ENCODE measurements around the gene POLR2E. TPM values are rescaled to one million over a fixed set of nuclear protein-coding genes. Genes with fewer than 3 reads are reported as not detected.

The POLR2E gene
- total and polyA plus RNA-seq, 2 of the 8 experiments (the other 6 are each of a cell fraction or from before 2014, with no cell fraction given), result 281 to 381 TPM

DNA sequence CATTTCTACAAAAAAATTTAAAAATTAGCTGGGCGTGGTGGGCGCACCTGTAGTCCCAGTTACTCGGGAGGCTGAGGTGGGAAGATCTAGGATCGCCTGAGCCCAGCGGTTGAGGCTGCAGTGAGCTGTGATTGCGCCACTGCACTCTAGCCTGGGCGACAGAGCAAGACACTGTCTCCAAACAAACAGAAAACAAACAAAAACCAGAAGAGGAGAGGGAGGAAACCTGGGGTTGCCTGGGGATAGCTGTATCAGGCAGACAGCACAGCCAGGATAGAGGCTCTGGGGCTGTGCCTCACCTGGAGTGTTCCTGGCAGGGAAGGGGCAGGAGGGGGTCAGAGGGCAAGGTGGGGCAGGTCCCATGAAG, 2.6 kb upstream of the POLR2E start:
- CTCF ChIA-PET (ENCODE audit: partially characterized antibody), result interaction anchor here (0.8 to 1.8 kb wide), 5 partner anchors 9 to 44 kb away, joined by 3 to 6 read pairs (median 5); no protein-coding TSS in a partner anchor
- no peak overlapping the region for H4K91ac ChIP-seq (replicated peaks; ENCODE audit: insufficient read length, low read length)

More for the DNA sequence above, 2.6 kb upstream of the POLR2E start:
- H2BK20ac ChIP-seq (ENCODE audit: low read length), result 0 out of 2 replicates have a peak overlapping the region, but pooled peaks have one; percentile 72
- 88% methylated on average over 6 of the region's 7 CpGs; no CpG with 5 or more reads in 1 of the 2 experiments for WGBS, 2 experiments (ENCODE audit: extremely low coverage in 1 of 2, insufficient coverage in 1 of 2, insufficient read length in 1 of 2, insufficient replicate concordance in 2 of 2, low coverage in 1 of 2, low lambda C conversion rate in 2 of 2, missing lambda C conversion rate in 1 of 2)
- H2BK12ac ChIP-seq (ENCODE audit: low read depth, low read length), result 0 out of 2 replicates have a peak overlapping the region, but pooled peaks have one; percentile 27
- H3K79me2 ChIP-seq (ENCODE audit: control insufficient read depth in 1 of 2, insufficient read depth in 2 of 2, low read length in 2 of 2), result peaks cover 8 to 19% of the 10 kb centered on the region in 2 experiments
- DNase-seq (ENCODE audit: low read depth in 1 of 2, low spot score in 2 of 2) (no peak), FAIRE-seq (no peak)
- H2AK5ac ChIP-seq (ENCODE audit: low read depth, low read length), result no peak overlapping the region
- no peak overlapping the region for H3K18ac ChIP-seq (ENCODE audit: extremely low read depth, low read length)
- no peak overlapping the region for H3K4ac ChIP-seq (replicated peaks; ENCODE audit: insufficient read length, low read depth, low read length)
- no peak overlapping the region for H3K4me2 ChIP-seq (ENCODE audit: insufficient read depth in 1 of 2, low read depth in 2 of 2, low read length in 2 of 2)
- H4K8ac ChIP-seq (ENCODE audit: extremely low read depth, insufficient read depth, low read length), result no peak overlapping the region
- no peak overlapping the region for H3K27ac ChIP-seq (ENCODE audit: low read depth, low read length)
- H3K56ac ChIP-seq (replicated peaks; ENCODE audit: insufficient read length, low read depth, low read length), result no peak overlapping the region
- peaks cover 8 to 9% of the 10 kb centered on the region in 2 experiments for H4K20me1 ChIP-seq (replicated peaks in 1 of 2; ENCODE audit: control insufficient read depth in 1 of 2, insufficient read depth in 2 of 2, low read length in 2 of 2)
- peaks cover 0 to 6% (median 1%) of the 10 kb centered on the region in 4 experiments; a peak in 2 of 8 replicates for H3K36me3 ChIP-seq (ENCODE audit: control insufficient read depth in 2 of 4, insufficient read depth in 4 of 4, low read length in 3 of 4)
- no peak overlapping the region for H3K4me3 ChIP-seq (ENCODE audit: extremely low read depth in 1 of 4, insufficient read depth in 2 of 4, low read depth in 3 of 4, low read length in 4 of 4)
- POLR2A ChIA-PET (ENCODE audit: partially characterized antibody), result interaction anchor here (0.6 to 3.0 kb wide), 11 partner anchors 10 to 172 kb away, joined by 3 to 13 read pairs (median 4); partner anchors contain the start of gene CIRBP
- peaks cover 4 to 21% (median 9%) of the 10 kb centered on the region in 4 experiments for H3K4me1 ChIP-seq (replicated peaks in 1 of 4; ENCODE audit: control insufficient read depth in 3 of 4, insufficient read depth in 4 of 4, low read length in 3 of 4)
- no peak overlapping the region for H4K5ac ChIP-seq (ENCODE audit: insufficient read length, low read depth, low read length)
- H3K23ac ChIP-seq (ENCODE audit: insufficient read length), result no peak overlapping the region
- H3K23me2 ChIP-seq (ENCODE audit: low read depth, low read length), result peaks cover 5% of the 10 kb centered on the region
- 0 out of 7 replicates have a peak, but pooled peaks cover 0 to 2% (median 0%) of the 10 kb centered on the region in 4 experiments for H3K27me3 ChIP-seq (replicated peaks in 1 of 4; ENCODE audit: control insufficient read depth in 3 of 4, extremely low read depth in 1 of 4, insufficient read depth in 3 of 4, low read length in 3 of 4)
- no peak overlapping the region for H2AFZ ChIP-seq (ENCODE audit: low read length)
- H3K79me1 ChIP-seq (ENCODE audit: low read depth, low read length), result peaks cover 12% of the 10 kb centered on the region; the same call in 1 of the 2 replicates
- H2BK120ac ChIP-seq (replicated peaks; ENCODE audit: low read depth, low read length), result no peak overlapping the region
- 0 out of 2 replicates have a peak overlapping the region, but pooled peaks have one; percentile 24 for H2BK5ac ChIP-seq (ENCODE audit: low read depth, low read length)
- H3K9ac ChIP-seq (replicated peaks in 1 of 4; ENCODE audit: extremely low read depth in 1 of 4, low read depth in 3 of 4, low read length in 3 of 4), result peak overlapping the region in 1 of 4 experiments; percentile 10; a peak in 1 of 7 replicates
- H3K14ac ChIP-seq (ENCODE audit: insufficient read length), result no peak overlapping the region
- H2BK15ac ChIP-seq (ENCODE audit: low read length), result 0 out of 2 replicates have a peak overlapping the region, but pooled peaks have one; percentile 61
- no peaks in the 10 kb centered on the region for H3K9me3 ChIP-seq (ENCODE audit: insufficient read depth in 2 of 2, low read depth in 1 of 2, low read length in 1 of 2)
